Gastroesophageal sphincter (tissue), 4 donors: ENCODE results near the gene DGKI. TPM values are rescaled to one million over a fixed set of nuclear protein-coding genes. Genes with fewer than 3 reads are reported as not detected.

Experiments
- ATAC-seq: fragments of 150-250 bp; one replicate; pipeline ENCODE4 v1.9.1; 2016; ENCODE audit warnings: mild to moderate bottlenecking, moderate library complexity
- H3K27ac ChIP-seq, 4 donors: fragments of 200-600 bp; sonication (generic) in 3 of 4; 1 replicate in 3 of 4; 2 replicates in 1 of 4; pipeline ENCODE4 v1.5.1; 2016 to 2019
- H3K27me3 ChIP-seq: fragments of 200-600 bp; sonication (generic); one replicate; pipeline ENCODE4 v1.5.1; 2019
- H3K36me3 ChIP-seq, 2 donors: fragments of 200-600 bp; sonication (generic); one replicate each; pipeline ENCODE4 v1.5.1; 2019; ENCODE audit warnings: control low read depth in 1 of 2
- H3K4me1 ChIP-seq, 3 donors: fragments of 200-600 bp; sonication (generic); 1 replicate in 2 of 3; 2 replicates in 1 of 3; pipeline ENCODE4 v1.5.1; 2016 to 2019; ENCODE audit warnings: control low read depth in 2 of 3
- H3K4me3 ChIP-seq, 2 donors: fragments of 200-600 bp; sonication (generic); one replicate each; pipeline ENCODE4 v1.5.1; 2019; ENCODE audit warnings: mild to moderate bottlenecking in 1 of 2, moderate library complexity in 1 of 2
- H3K9me3 ChIP-seq, 3 donors: fragments of 200-600 bp; sonication (generic); one replicate each; pipeline ENCODE4 v1.5.1; 2017 to 2019; ENCODE audit warnings: control low read depth in 2 of 3
- EP300 ChIP-seq: sonication (generic); formaldehyde crosslinking; IDR thresholded peaks from one replicate; pipeline ENCODE4 v1.6.1; 2017; ENCODE audit warnings: antibody characterized with exemption, mild to moderate bottlenecking
- POLR2A ChIP-seq, 2 donors: fragments of 450-650 bp; IDR thresholded peaks; one replicate each; pipeline ENCODE4 v1.6.1; 2017; ENCODE audit warnings: antibody characterized with exemption in 2 of 2, mild to moderate bottlenecking in 2 of 2, moderate library complexity in 1 of 2
- POLR2AphosphoS5 ChIP-seq: sonication (generic); formaldehyde crosslinking; IDR thresholded peaks from one replicate; pipeline ENCODE4 v1.6.1; 2017; ENCODE audit warnings: antibody characterized with exemption
- WGBS, 2 donors: methylation state at CpG; one replicate each; pipeline ENCODE4 v1.1.5; 2018; ENCODE audit warnings: low coverage in 1 of 2; 5-methylcytosine and 5-hydroxymethylcytosine counted together
- total RNA-seq, 4 donors: library from RNA; depleted of rRNA; stranded (reverse); fragments of >200 nt; gene quantifications; one replicate each; pipeline ENCODE4 v1.1.0, GENCODE V29; 2016
- TF ChIP-seq, protein P1 (sequence below), 4 experiments: fragments of 200-600 bp in 2 of 4; fragments of 450-650 bp in 2 of 4; sonication (generic) in 1 of 4; IDR thresholded peaks; one replicate each; pipeline ENCODE4 v1.5.1; 2017 to 2019; ENCODE audit warnings: antibody characterized with exemption in 4 of 4, mild to moderate bottlenecking in 2 of 4, moderate library complexity in 2 of 4

DGKI gene
- total RNA-seq, 4 donors from 2014 or later: 0.27 to 4.8 (median 3.2) TPM

GRCh38 chr7:137890449-137890921, 43.7 kb upstream of the DGKI start:
- H3K4me3 ChIP-seq: no peak overlapping the region
- 29 to 39% methylated on average over 2 of the region's 3 CpGs for WGBS, 2 donors
- no peaks in the 10 kb centered on the region for H3K27me3 ChIP-seq
- H3K27ac ChIP-seq: no peak overlapping the region
- ATAC-seq: no peak
- H3K36me3 ChIP-seq: peaks cover 0 to 58% of the 10 kb centered on the region in 2 donors
- H3K9me3 ChIP-seq: no peaks in the 10 kb centered on the region
- H3K4me1 ChIP-seq: peaks cover 0 to 30% (median 6%) of the 10 kb centered on the region in 3 donors
- no peak for TF ChIP-seq POLR2AphosphoS5
- TF ChIP-seq EP300: no peak
- TF ChIP-seq, protein P1, sequence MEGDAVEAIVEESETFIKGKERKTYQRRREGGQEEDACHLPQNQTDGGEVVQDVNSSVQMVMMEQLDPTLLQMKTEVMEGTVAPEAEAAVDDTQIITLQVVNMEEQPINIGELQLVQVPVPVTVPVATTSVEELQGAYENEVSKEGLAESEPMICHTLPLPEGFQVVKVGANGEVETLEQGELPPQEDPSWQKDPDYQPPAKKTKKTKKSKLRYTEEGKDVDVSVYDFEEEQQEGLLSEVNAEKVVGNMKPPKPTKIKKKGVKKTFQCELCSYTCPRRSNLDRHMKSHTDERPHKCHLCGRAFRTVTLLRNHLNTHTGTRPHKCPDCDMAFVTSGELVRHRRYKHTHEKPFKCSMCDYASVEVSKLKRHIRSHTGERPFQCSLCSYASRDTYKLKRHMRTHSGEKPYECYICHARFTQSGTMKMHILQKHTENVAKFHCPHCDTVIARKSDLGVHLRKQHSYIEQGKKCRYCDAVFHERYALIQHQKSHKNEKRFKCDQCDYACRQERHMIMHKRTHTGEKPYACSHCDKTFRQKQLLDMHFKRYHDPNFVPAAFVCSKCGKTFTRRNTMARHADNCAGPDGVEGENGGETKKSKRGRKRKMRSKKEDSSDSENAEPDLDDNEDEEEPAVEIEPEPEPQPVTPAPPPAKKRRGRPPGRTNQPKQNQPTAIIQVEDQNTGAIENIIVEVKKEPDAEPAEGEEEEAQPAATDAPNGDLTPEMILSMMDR (IDR thresholded peaks at IDR 0.05): no peak
- no peak for TF ChIP-seq POLR2A (IDR thresholded peaks at IDR 0.05)

DNA sequence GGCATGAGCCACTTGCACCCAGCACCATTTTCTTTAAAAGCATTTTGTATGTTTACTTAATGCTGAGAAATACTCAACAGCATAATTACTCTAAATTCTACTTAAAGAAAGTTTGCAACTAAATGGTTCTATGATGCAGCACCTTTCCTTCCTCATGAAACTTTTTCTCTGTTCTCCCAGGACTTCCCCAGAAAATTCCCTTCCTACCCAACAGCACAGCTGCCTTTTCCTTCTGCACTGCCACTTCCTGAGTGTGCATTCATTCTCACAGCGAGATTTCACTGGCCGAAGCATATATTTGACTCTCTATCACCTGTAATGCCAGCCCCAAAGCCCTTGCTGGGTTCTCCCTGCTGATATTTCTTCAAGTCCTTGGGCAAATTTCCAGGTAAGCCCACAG, 41.5 kb upstream of the DGKI start:
- H3K27me3 ChIP-seq: no peaks in the 10 kb centered on the region
- no peak for ATAC-seq
- H3K36me3 ChIP-seq: peaks cover 0 to 58% of the 10 kb centered on the region in 2 donors
- no peaks in the 10 kb centered on the region for H3K9me3 ChIP-seq
- 73 to 92% methylated on average over 2 of the region's 2 CpGs for WGBS, 2 donors
- TF ChIP-seq EP300: no peak
- TF ChIP-seq, protein P1 (IDR thresholded peaks at IDR 0.05): no peak
- TF ChIP-seq POLR2AphosphoS5: no peak
- TF ChIP-seq POLR2A (IDR thresholded peaks at IDR 0.05): no peak
- peaks cover 0 to 31% (median 6%) of the 10 kb centered on the region in 3 donors for H3K4me1 ChIP-seq
- no peak overlapping the region for H3K4me3 ChIP-seq
- H3K27ac ChIP-seq: no peak overlapping the region

DNA sequence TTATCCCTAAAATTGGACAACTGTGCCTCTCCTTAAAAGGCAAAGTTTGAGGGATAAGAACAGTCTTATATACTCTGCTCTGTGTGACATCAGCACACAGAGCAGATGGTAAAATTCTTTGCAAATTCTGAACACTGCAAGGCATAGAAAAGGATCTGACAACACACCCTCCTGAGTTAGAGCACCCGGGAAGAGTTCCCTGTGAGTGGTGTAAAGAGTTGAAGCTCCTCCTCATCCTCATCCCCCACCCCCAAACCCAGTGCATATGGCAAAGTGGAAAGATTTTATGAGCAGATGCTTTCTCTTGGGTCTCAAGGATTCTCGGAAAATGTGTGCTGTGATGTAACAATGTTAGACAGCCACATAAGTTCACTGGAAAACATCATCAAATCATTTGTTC, 40.0 kb upstream of the DGKI start:
- Histone ChIP-seq H3K36me3 (peaks cover 0 to 69% of the 10 kb centered on the region in 2 donors), H3K27me3 (no peaks in the 10 kb centered on the region), H3K4me3 (no peak overlapping the region), H3K27ac (peak overlapping the region in 3 of 4 donors; percentile 27 to 71 (median 57)), H3K9me3 (peaks cover 0 to 6% (median 0%) of the 10 kb centered on the region in 3 donors), H3K4me1 (peaks cover 0 to 31% (median 6%) of the 10 kb centered on the region in 3 donors)
- TF ChIP-seq EP300 (no peak), POLR2AphosphoS5 (no peak), POLR2A (IDR thresholded peaks at IDR 0.05) (no peak)
- TF ChIP-seq, protein P1 (IDR thresholded peaks at IDR 0.05): no peak
- WGBS, 2 donors: 22 to 44% methylated on average over 2 of the region's 2 CpGs
- peak; percentile 39 for ATAC-seq

DNA sequence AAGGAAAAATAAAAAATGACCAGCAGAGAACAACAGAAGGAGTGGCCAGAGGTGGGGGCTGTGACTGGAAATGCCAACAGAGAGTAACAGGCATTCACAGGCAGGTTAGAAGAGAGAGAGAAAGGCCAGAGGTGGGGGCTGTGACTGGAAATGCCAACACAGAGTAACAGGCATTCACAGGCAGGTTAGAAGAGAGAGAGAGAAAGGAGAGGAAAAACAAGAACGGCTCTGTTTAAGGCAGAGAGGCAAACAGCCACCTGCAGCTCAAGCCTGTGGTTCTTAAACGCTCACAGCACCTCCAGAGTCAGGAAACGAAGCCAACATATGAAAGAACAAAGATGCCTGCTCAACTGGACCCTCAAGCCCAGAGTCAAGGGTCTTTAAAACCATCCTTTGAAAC, 39.5 kb upstream of the DGKI start:
- peaks cover 0 to 69% of the 10 kb centered on the region in 2 donors for H3K36me3 ChIP-seq
- TF ChIP-seq, protein P1 (IDR thresholded peaks at IDR 0.05): no peak
- TF ChIP-seq EP300 (no peak), POLR2AphosphoS5 (no peak), POLR2A (IDR thresholded peaks at IDR 0.05) (no peak)
- H3K4me1 ChIP-seq: peaks cover 0 to 31% (median 6%) of the 10 kb centered on the region in 3 donors
- ATAC-seq: no peak
- no peaks in the 10 kb centered on the region for H3K27me3 ChIP-seq
- 47 to 52% methylated on average over 3 of the region's 3 CpGs for WGBS, 2 donors
- peak overlapping the region in 3 of 4 donors; percentile 27 to 71 (median 68) for H3K27ac ChIP-seq
- peaks cover 0 to 9% (median 0%) of the 10 kb centered on the region in 3 donors for H3K9me3 ChIP-seq
- no peak overlapping the region for H3K4me3 ChIP-seq

DNA sequence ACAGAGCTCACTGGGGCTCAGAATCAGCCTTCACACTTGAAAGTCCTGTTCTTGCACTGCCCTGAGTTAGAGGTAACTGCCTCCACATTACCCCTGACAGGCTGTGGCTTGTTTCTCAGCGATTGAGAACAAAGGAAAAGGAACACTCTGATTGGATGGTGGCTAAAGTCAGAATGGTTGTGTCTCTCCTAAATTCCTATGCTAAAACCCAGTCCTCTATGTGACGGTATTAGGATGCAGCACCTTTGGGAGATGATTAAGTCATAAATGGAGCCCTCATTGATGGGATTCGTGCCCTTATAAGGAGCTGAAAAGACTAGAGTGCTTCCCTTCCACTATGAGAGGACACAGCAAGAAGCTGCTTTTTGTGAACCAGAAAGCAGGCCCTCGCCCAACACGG, 38.9 kb upstream of the DGKI start:
- H3K9me3 ChIP-seq: peaks cover 0 to 9% (median 0%) of the 10 kb centered on the region in 3 donors
- WGBS, 2 donors: 60 to 64% methylated on average over 1 to 2 of the region's 5 CpGs
- peaks cover 0 to 75% of the 10 kb centered on the region in 2 donors for H3K36me3 ChIP-seq
- peaks cover 0 to 26% (median 4%) of the 10 kb centered on the region in 3 donors for H3K4me1 ChIP-seq
- no peak for ATAC-seq
- no peaks in the 10 kb centered on the region for H3K27me3 ChIP-seq
- TF ChIP-seq EP300 (no peak), POLR2AphosphoS5 (no peak), POLR2A (IDR thresholded peaks at IDR 0.05) (no peak)
- TF ChIP-seq, protein P1 (IDR thresholded peaks at IDR 0.05): no peak
- no peak overlapping the region for H3K4me3 ChIP-seq
- H3K27ac ChIP-seq: peak overlapping the region in 3 of 4 donors; percentile 27 to 71 (median 68)
